ENCODE measurements around the gene CNTN5. TPM values are rescaled to one million over a fixed set of nuclear protein-coding genes. Genes with fewer than 3 reads are reported as not detected.

Gene CNTN5
- total RNA-seq, 2 donors from 2014 or later = not detected

DNA sequence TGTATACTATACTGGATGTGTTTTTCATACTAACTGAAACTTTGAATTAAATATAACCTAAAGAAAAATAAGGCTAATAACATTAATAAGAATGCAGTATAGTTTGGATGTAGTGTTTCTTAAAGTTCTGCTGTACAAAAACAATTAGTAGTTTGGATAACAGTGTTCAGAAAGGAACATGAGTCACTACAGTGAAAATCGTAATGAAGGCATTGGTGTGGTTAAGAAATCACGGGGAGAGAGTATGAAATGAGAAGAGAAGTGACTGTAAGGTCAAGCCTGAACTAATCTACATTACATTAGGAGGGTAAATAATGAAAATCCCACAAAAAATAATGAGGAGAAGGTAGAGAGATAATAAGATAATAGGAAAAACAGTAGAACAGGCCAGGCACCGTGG lies 939.8 kb downstream of the CNTN5 start:
- H3K27ac Mint-ChIP-seq = no peak overlapping the region
- no peak overlapping the region for H3K4me3 Mint-ChIP-seq
- peaks cover 18% of the 10 kb centered on the region for H3K9me3 Mint-ChIP-seq
- no peaks in the 10 kb centered on the region for H3K36me3 Mint-ChIP-seq (ENCODE audit: low read depth)
- no peak for ATAC-seq (replicated peaks)
- no peaks in the 10 kb centered on the region for H3K4me1 Mint-ChIP-seq
- no peaks in the 10 kb centered on the region for H3K27me3 Mint-ChIP-seq

DNA sequence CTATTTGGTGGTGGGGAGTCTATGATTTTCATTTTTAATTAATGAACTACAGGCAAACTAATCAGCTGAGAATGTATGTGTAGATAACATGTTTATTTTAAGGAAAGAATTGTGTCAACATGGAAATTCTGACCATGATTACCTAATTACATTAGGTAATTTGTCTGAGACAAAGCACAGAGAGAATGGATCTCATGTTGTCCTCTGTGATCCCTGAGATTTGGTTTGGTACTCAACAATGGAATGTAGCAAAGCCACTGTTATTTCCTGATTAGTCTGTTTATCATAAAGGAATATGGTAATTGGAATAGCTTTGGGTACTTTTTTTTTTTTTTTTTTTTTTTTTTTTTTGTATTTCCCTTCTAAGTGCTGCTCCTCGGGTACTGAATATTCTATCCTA lies 947.6 kb downstream of the CNTN5 start:
- Mint-ChIP-seq H3K4me3 (no peak overlapping the region), H3K36me3 (ENCODE audit: low read depth) (no peaks in the 10 kb centered on the region), H3K4me1 (no peaks in the 10 kb centered on the region), H3K27ac (no peak overlapping the region), H3K9me3 (peaks cover 19% of the 10 kb centered on the region), H3K27me3 (no peaks in the 10 kb centered on the region)
- ATAC-seq (replicated peaks) = no peak

DNA sequence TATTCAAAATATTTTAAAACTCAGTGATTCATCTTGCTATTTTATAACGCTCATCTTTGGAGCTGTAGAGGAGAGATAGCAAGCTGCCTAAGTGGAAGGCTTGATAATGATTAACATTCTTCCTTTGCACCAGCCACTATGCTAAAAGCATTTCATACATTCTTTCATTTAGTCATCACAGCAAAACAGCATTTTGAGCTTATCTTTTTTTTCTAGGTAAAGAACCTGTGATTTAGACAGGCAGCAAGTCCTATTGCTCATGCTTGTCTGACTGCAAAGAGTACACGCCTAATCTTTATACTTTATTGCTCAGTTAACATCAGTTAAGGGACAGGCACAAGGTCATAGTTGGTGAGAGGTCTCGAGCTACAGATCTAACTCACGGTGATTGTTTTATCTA lies 953.2 kb downstream of the CNTN5 start:
- no peaks in the 10 kb centered on the region for H3K36me3 Mint-ChIP-seq (ENCODE audit: low read depth)
- no peaks in the 10 kb centered on the region for H3K27me3 Mint-ChIP-seq
- H3K27ac Mint-ChIP-seq = no peak overlapping the region
- H3K4me1 Mint-ChIP-seq = no peaks in the 10 kb centered on the region
- no peak for ATAC-seq (replicated peaks)
- no peak overlapping the region for H3K4me3 Mint-ChIP-seq
- H3K9me3 Mint-ChIP-seq = peaks cover 13% of the 10 kb centered on the region

DNA sequence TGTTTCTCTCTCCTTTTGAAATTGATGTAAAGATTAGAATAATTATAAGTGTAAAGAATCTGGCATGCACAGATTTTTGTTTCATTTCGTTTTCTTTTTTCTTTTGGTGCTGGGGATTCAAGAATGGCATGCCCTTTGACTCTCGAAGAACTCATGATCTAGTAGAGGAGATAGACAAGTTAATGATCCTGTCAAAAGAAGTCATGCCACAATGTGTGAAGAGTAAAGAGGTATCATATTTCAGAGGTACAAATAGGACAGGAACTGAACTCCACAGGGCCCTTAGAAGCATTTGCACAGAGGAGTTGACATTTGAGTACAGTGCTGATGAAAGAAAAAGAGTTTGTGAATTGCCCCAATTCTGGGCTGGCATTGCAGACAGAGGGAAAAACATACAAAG lies 958.3 kb downstream of the CNTN5 start:
- peaks cover 13% of the 10 kb centered on the region for H3K9me3 Mint-ChIP-seq
- no peaks in the 10 kb centered on the region for H3K27me3 Mint-ChIP-seq
- H3K4me1 Mint-ChIP-seq = no peaks in the 10 kb centered on the region
- no peaks in the 10 kb centered on the region for H3K36me3 Mint-ChIP-seq (ENCODE audit: low read depth)
- no peak overlapping the region for H3K4me3 Mint-ChIP-seq
- H3K27ac Mint-ChIP-seq = no peak overlapping the region
- ATAC-seq (replicated peaks) = no peak

DNA sequence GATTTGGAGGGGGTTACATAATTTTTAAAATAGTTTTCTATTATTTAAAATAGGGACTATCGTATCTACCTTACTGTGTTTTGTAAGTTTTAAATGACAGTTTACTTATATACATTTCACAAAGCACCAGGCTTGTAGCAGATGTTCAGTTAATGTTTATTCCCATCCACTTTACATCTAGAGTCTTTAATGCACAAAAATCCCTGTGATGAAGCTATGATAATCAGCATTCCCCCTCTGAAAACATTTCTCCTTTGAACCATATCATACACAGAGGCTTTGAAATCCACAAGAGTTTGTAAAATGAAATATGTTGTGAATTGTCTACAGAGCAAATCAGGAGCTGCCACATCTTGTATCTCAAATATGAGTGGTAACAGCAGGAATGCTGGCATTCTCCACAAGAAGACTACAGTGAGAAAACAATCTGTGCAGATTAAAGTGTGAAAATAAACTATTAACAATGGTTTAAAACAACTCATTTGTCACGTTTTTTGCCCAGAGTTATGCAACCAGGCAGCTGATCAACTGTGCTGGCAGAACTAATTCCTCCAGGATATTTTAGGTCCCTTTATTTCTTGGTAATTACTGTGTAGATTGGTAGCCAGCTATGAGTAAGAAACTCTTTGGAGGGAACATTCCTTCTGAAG lies 967.2 kb downstream of the CNTN5 start:
- H3K9me3 Mint-ChIP-seq = peaks cover 13% of the 10 kb centered on the region
- H3K4me3 Mint-ChIP-seq = no peak overlapping the region
- no peaks in the 10 kb centered on the region for H3K36me3 Mint-ChIP-seq (ENCODE audit: low read depth)
- no peaks in the 10 kb centered on the region for H3K4me1 Mint-ChIP-seq
- no peaks in the 10 kb centered on the region for H3K27me3 Mint-ChIP-seq
- ATAC-seq (replicated peaks) = no peak
- H3K27ac Mint-ChIP-seq = no peak overlapping the region

DNA sequence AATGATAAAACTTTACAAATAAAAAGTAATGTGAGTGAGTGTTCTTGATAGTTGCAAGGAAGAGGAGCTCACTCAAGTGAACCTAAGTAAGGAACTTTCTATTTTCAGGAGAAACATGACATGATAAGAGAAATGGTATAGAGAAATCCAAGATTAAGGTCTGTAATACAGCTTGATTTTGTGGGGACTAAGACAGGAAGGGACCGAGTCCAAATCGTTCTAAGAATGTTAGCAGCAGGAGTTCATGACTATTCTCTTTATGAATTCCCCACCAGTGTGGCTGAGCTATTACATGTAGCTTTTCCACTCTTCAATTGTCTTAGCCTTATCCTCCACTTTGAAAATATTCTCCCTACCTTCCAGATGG lies 967.7 kb downstream of the CNTN5 start:
- H3K9me3 Mint-ChIP-seq = peaks cover 10% of the 10 kb centered on the region
- ATAC-seq (replicated peaks) = no peak

DNA sequence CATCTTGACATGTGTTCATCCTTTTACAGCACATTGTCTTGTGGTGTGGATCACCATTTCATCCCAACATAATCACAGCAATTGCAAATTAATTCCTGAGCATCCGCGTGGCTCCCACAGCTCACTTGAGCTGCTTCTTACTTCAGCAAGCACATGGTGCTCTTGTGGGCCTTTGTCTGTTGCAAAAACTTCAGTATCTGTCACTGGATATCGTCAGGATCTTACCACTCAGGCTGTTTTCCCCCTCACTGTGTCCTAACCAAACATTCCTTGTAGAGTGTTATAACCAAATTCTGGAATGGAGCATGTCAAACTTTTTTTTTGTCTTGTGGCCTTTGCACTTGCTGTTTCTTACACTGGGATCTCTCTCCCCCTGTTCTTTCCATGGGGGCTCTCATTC lies 983.2 kb downstream of the CNTN5 start:
- Mint-ChIP-seq H3K27ac (no peak overlapping the region), H3K27me3 (no peaks in the 10 kb centered on the region), H3K4me1 (no peaks in the 10 kb centered on the region), H3K9me3 (peaks cover 13% of the 10 kb centered on the region), H3K4me3 (no peak overlapping the region), H3K36me3 (ENCODE audit: low read depth) (no peaks in the 10 kb centered on the region)
- no peak for ATAC-seq (replicated peaks)

More for the DNA sequence above, 967.7 kb downstream of the CNTN5 start:
- H3K4me1 Mint-ChIP-seq = no peaks in the 10 kb centered on the region
- H3K36me3 Mint-ChIP-seq (ENCODE audit: low read depth) = no peaks in the 10 kb centered on the region
- no peaks in the 10 kb centered on the region for H3K27me3 Mint-ChIP-seq
- H3K27ac Mint-ChIP-seq = no peak overlapping the region
- no peak overlapping the region for H3K4me3 Mint-ChIP-seq

DNA sequence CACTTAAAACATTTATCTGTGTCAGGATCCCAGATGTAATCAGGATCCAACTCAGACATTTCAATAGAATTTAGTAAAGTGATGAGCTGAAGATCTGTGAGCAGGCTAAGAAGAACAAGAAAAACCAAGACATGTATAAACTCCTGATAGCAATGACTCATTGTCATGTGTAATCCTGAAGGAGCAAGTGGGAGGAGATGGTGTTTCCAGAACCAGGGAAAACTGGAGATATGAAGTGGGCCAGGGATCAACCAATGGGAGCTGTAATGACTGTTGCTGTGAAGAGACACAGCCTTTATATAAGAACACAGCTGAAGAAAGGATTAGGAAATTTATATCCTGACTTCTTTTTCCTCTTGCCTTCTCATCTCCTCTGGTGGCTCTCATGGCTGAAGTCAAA lies 983.8 kb downstream of the CNTN5 start:
- Mint-ChIP-seq H3K27ac (no peak overlapping the region), H3K4me3 (no peak overlapping the region), H3K4me1 (no peaks in the 10 kb centered on the region), H3K27me3 (no peaks in the 10 kb centered on the region), H3K9me3 (peaks cover 19% of the 10 kb centered on the region), H3K36me3 (ENCODE audit: low read depth) (no peaks in the 10 kb centered on the region)
- no peak for ATAC-seq (replicated peaks)

DNA sequence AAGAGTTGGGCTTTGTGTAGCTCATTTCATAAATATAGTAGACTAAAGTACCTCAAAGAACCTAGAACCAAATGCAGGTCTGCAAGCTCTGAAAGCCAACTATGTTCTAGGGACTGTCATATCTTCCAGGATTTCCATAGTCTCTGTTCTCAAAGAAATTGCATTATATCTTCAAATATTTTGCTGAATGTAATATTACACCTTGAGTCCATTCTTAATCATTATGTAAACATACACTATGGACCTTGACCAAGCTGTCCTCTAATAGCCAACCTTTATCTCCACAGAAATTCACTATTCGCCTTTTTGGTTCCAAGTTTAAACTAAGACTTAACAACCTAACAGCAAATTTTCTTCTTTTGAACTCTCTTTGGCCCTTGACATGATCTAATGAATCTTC lies 987.7 kb downstream of the CNTN5 start:
- Mint-ChIP-seq H3K36me3 (ENCODE audit: low read depth) (no peaks in the 10 kb centered on the region), H3K27me3 (no peaks in the 10 kb centered on the region), H3K27ac (no peak overlapping the region), H3K9me3 (peaks cover 26% of the 10 kb centered on the region), H3K4me3 (no peak overlapping the region), H3K4me1 (no peaks in the 10 kb centered on the region)
- ATAC-seq (replicated peaks) = no peak

DNA sequence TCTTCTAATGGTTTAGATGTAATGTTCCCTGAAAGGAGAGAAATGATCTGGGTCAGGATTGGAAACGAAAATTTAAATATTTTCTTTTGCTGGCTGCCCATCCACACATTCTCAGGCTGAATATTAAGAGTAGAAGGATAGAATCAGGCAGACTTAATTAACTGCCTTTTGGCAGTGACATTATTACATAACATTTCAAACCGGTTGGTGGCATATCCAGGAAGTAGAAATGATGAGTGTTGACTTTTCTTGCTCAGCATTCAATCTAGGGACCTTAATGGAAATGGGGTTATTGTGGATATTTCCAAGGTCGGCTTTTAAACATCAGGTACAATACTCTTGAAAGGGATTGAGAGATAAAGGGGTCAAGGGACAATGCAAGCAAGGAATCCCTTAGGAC lies 989.0 kb downstream of the CNTN5 start:
- no peaks in the 10 kb centered on the region for H3K36me3 Mint-ChIP-seq (ENCODE audit: low read depth)
- ATAC-seq (replicated peaks) = no peak
- H3K4me3 Mint-ChIP-seq = no peak overlapping the region

DNA sequence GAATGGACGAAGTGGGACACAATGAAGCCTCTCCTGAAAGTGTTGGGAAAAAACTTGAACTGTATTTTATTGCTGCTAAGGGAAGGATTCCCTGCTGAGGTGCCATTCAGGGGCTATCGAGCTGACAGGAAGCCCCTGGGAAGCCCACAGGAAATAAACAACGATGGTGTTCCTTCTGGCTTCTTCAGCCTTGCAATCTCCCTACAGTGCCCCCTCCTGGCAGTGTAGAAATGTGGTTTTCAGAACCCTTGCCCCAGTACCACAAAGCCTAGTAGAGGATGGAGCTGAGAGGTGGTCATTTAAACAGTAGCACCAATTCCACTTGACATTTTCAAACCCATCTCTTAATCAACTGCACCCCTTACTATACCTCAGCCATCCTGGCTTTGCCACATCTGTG lies 989.6 kb downstream of the CNTN5 start:
- Mint-ChIP-seq H3K27me3 (no peaks in the 10 kb centered on the region), H3K4me1 (no peaks in the 10 kb centered on the region), H3K27ac (no peak overlapping the region), H3K36me3 (ENCODE audit: low read depth) (no peaks in the 10 kb centered on the region), H3K9me3 (peaks cover 25% of the 10 kb centered on the region), H3K4me3 (no peak overlapping the region)
- no peak for ATAC-seq (replicated peaks)

More for the DNA sequence above, 989.0 kb downstream of the CNTN5 start:
- Mint-ChIP-seq H3K4me1 (no peaks in the 10 kb centered on the region), H3K27me3 (no peaks in the 10 kb centered on the region), H3K9me3 (peaks cover 25% of the 10 kb centered on the region), H3K27ac (no peak overlapping the region)

DNA sequence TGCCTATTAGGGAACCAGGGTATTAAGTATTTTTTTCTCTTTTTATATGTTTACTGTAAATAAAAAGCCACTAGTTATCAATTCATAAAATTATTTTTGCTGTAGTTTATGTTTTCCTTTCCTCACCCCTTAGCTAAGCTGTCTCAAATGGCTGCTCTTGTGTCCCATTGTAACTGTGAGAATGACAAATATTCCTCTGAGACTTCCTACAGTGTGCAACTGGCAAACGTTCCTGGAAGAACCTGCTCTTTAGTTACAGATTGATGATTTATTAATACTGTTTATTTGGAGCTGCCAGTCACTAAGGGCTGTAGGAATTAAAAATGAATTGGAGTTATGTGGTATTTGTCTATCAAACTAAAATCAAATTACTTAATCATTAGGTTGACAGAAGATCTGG lies 990.9 kb downstream of the CNTN5 start:
- Mint-ChIP-seq H3K4me3 (no peak overlapping the region), H3K27ac (no peak overlapping the region), H3K9me3 (peaks cover 21% of the 10 kb centered on the region), H3K36me3 (ENCODE audit: low read depth) (no peaks in the 10 kb centered on the region), H3K27me3 (no peaks in the 10 kb centered on the region), H3K4me1 (no peaks in the 10 kb centered on the region)
- ATAC-seq (replicated peaks) = no peak

DNA sequence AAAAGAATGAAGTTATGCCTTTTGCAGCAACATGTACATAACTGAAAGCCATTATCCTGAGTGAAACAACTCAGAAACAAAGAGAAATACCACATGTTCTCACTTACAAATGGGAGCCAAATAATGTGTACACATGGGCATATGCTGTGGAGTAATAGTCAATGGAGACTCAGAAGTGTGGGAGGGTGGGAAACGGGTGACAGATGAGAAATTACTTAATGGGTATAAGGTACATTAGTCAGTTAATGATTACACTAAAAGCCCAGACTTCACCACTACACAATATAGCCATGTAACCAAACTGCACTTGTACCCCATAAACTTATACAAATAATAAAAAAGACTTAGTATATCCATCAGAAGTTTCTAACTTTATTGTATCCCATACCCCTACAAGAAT lies 992.3 kb downstream of the CNTN5 start:
- ATAC-seq (replicated peaks) = no peak
- H3K27ac Mint-ChIP-seq = no peak overlapping the region
- no peak overlapping the region for H3K4me3 Mint-ChIP-seq
- no peaks in the 10 kb centered on the region for H3K4me1 Mint-ChIP-seq
- H3K27me3 Mint-ChIP-seq = no peaks in the 10 kb centered on the region
- H3K9me3 Mint-ChIP-seq = peaks cover 21% of the 10 kb centered on the region
- no peaks in the 10 kb centered on the region for H3K36me3 Mint-ChIP-seq (ENCODE audit: low read depth)

DNA sequence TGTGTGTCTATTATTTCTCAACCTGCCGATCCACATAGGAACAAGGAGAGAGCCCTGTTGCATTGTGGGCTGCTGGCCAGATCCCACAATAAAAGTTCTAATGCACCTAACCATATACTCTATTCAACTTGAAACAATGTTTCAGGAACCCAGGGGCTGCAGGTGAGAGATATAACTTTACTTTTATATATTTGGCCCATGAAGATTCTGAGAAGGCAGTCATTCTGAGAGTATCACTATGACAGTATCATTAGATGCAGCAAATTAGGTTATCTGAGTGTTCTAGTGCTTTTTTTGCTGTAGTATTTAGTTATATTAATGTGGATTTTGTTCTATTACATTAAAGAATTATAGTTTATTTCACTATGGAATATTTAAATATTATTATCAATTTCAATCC lies 1011.2 kb downstream of the CNTN5 start:
- H3K27ac Mint-ChIP-seq = no peak overlapping the region
- no peaks in the 10 kb centered on the region for H3K27me3 Mint-ChIP-seq
- no peak for ATAC-seq (replicated peaks)
- H3K36me3 Mint-ChIP-seq (ENCODE audit: low read depth) = no peaks in the 10 kb centered on the region
- no peak overlapping the region for H3K4me3 Mint-ChIP-seq
- H3K4me1 Mint-ChIP-seq = no peaks in the 10 kb centered on the region
- peaks cover 17% of the 10 kb centered on the region for H3K9me3 Mint-ChIP-seq

DNA sequence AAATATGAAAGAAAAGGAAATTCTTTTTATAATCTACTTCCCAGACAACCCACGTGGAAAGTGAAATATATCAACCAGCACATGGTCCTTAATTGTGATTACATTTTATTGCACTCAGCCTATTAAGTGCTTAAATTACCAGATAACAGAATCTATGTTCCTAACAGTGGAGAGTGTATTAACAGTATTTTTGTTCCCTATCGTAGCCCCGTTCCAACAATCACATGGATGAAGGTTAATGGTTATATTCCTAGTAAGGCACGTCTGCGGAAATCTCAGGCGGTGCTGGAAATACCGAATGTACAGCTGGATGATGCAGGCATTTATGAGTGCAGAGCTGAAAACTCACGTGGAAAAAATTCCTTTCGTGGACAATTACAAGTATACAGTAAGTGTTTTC lies 1040.3 kb downstream of the CNTN5 start:
- Mint-ChIP-seq H3K36me3 (ENCODE audit: low read depth) (no peaks in the 10 kb centered on the region), H3K27me3 (no peaks in the 10 kb centered on the region), H3K9me3 (peaks cover 8% of the 10 kb centered on the region), H3K4me1 (no peaks in the 10 kb centered on the region), H3K27ac (no peak overlapping the region), H3K4me3 (no peak overlapping the region)
- no peak for ATAC-seq (replicated peaks)

DNA sequence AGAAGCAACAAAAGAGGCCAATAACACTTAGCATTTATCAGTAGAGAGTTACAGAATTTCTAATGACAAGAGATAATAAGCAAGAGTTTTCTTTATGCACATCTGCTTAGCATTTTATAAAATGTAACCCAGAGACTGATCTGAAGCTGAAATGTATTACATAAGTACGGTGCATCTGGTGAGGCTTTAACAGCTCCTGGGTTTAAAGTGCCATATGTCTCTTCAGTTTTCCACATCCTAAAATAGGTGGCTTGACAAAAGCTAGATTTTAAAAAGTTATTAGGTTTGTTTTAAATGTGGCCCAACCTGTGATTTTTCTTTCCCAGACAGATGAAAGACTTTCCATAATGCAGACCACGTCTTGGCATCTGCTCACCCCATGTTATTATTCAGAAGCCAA lies 1045.7 kb downstream of the CNTN5 start:
- H3K4me1 Mint-ChIP-seq = no peaks in the 10 kb centered on the region

More for the DNA sequence above, 1045.7 kb downstream of the CNTN5 start:
- H3K27ac Mint-ChIP-seq = no peak overlapping the region
- no peak overlapping the region for H3K4me3 Mint-ChIP-seq
- ATAC-seq (replicated peaks) = no peak
- peaks cover 18% of the 10 kb centered on the region for H3K9me3 Mint-ChIP-seq
- H3K36me3 Mint-ChIP-seq (ENCODE audit: low read depth) = no peaks in the 10 kb centered on the region
- H3K27me3 Mint-ChIP-seq = no peaks in the 10 kb centered on the region
